ENCODE results near the gene MSX2. TPM values are rescaled to one million over a fixed set of nuclear protein-coding genes. Genes with fewer than 3 reads are reported as not detected.

Gene MSX2
- total RNA-seq, 2 experiments from 2014 or later = not detected

GRCh38 chr5:174775081-174775480, 50.7 kb downstream of the MSX2 start:
- H3K27ac Mint-ChIP-seq = no peak overlapping the region
- DNase-seq = no peak
- H3K4me1 Mint-ChIP-seq (ENCODE audit: low read depth) = no peaks in the 10 kb centered on the region
- H3K27me3 Mint-ChIP-seq = peaks cover 18% of the 10 kb centered on the region
- no peak overlapping the region for H3K4me3 Mint-ChIP-seq
- H3K9me3 Mint-ChIP-seq = no peaks in the 10 kb centered on the region
- POLR2A ChIA-PET = no interaction called here
- H3K36me3 Mint-ChIP-seq = no peaks in the 10 kb centered on the region
- CTCF ChIA-PET = no interaction called here
- intact Hi-C loops (cut with micrococcal nuclease) = no loop called here

DNA sequence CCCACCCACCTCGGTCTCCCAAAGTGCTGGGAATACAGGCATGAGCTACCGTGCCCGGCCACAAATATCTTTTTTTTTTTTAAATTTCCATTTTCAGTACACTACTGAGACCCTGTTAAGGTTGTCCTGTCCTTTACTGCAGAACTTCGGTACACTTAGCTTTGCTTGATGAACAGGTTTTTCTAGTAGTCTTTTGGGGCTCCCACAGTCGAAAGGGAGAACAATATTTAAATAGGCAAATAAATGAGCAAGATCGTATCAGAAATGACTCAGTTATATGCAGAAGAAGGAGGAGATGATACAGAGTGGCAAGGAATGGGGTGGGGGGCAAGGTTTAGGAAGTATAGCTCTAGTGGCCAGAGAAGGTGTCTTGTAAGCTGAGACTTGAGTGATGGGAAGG, 52.7 kb downstream of the MSX2 start:
- CTCF ChIA-PET = no interaction called here
- intact Hi-C loops (cut with micrococcal nuclease) = no loop called here
- no peak overlapping the region for H3K4me3 Mint-ChIP-seq
- no peak for DNase-seq
- H3K4me1 Mint-ChIP-seq (ENCODE audit: low read depth) = no peaks in the 10 kb centered on the region
- H3K36me3 Mint-ChIP-seq = no peaks in the 10 kb centered on the region
- H3K27me3 Mint-ChIP-seq = peaks cover 18% of the 10 kb centered on the region
- H3K27ac Mint-ChIP-seq = no peak overlapping the region
- no peaks in the 10 kb centered on the region for H3K9me3 Mint-ChIP-seq
- POLR2A ChIA-PET = no interaction called here

- intact Hi-C loops (cut with micrococcal nuclease) = no loop called here
- Mint-ChIP-seq H3K9me3 (no peaks in the 10 kb centered on the region), H3K27me3 (peaks cover 20% of the 10 kb centered on the region), H3K27ac (no peak overlapping the region), H3K4me3 (no peak overlapping the region), H3K36me3 (no peaks in the 10 kb centered on the region), H3K4me1 (ENCODE audit: low read depth) (no peaks in the 10 kb centered on the region)
- ChIA-PET CTCF (interaction anchor here (2.7 kb wide), 1 partner anchor 16 kb away, joined by 13 read pairs; no protein-coding TSS in a partner anchor), POLR2A (no interaction called here)
- DNase-seq = no peak
These were observed 53.2 kb downstream of the MSX2 start for GRCh38 chr5:174777583-174777982.

Small RNA genes lying within 50 kb of the gene (microRNA-seq; reads per million reads assigned to microRNA genes)
- gene MIR4634 (ENCODE audit: borderline microRNAs expressed, borderline number of aligned reads, borderline replicate concordance) = not detected
